HG03159 (cell line): ENCODE results near the gene DND1.
"Not testable (repeated sequence)": the region's sequence is repeated elsewhere in the genome, so short reads cannot be mapped to it uniquely, and the experiment has no call there.

Source experiments
- ATAC-seq: cut with Tn5 transposase; IDR thresholded peaks from one replicate; pipeline ENCODE4 v1.9.1; 2021; ENCODE audit warnings: mild to moderate bottlenecking, moderate library complexity; ENCODE audit not compliant: unreplicated experiment

The DND1 gene

DNA sequence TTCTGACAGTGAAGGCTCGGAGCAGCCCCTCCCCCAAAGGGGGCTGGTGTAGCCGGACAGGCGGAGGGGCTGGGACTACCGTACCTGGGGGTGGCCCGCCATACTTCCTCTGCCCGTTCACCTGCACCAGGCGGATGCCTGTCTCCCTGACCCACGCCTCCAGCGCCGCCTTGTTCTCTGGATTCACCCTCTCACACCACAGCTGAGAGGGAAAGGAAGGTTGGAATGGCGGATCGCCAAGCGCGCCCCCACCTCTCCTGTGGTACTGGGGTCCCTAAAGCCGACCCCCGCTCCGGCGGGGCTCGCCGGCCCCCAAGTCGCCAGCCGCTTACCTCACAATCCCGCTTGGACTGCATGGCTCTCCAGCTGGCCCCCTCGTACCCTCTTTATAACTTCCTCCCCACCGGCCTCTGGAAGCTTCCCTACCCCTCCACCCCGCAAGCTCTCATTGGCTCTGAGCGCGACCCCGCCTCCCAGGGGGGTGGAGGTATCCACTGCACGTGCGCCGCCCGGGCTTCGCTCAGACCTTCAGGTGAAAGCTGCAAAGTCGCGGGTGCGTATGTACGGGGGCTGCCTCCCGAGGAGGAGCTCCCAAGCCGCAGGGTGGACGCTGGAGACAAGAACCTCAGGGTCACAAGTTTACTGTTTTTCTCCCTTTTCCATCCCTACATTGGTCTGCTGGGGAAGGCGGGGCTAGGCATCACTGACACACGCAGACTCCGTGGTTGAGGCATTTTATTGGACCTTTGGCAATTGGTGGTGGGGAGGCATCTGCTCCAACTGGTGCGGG, at the start of gene DND1:
Gene DND1, minus strand, starts transcription at position 390 of the 790 bp plus-strand sequence. Its CDS starts 34 bp downstream, at position 356.
- no peak for ATAC-seq

DNA sequence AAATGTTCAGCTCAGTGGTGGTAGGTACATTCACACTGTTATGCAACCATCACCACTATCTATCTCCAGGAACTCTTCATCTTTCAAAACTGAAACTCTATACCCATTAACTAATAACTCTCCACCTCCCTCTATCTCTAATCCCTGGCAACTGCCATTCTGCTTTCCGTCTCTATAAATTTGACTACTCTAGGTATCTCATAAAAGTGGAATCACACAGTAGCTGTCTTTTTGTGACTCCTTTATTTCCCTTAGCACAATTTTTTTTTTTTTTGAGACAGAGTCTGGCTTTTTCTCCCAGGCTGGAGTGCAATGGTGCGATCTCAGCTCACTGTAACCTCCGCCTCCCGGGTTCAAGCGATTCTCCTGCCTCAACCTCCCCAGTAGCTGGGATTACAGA, 48.0 kb upstream of the DND1 start:
- not testable (repeated sequence) for ATAC-seq

DNA sequence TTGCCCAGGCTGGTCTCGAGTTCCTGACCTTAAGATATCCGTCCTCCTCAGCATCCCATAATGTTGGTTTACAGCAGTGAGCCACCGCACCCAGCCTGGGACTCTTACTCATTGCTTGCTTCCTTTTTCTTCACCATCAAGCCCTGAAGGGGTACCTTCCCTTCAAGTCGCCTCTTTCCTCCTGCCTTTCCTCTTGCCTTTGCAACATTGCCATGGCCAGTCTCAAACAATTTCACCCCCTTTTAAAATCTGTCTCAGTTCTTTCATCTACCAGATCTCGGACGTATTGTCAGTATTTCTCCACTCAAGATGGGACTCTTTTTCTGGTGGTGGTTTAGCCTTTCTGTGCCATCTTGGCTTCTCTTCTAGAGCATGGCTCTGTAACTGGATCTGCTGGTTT, 47.4 kb upstream of the DND1 start:
- ATAC-seq, result peak; percentile 11

DNA sequence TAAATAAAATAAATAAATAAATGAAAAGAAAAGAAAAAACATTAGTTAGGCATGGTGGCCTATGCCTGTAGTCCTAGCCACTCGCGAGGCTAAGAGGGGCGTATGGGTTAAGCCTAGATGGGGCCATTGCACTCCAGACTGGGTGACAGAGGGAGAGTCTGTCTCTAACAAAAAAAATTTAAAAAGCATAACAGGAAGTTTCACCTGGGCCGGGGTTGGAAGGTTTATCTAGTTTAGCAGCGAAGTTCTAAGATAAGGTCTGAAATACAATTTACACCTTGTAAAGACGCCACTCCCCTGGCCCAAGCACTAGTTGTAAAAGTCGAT, 44.9 kb upstream of the DND1 start:
- no peak for ATAC-seq

DNA sequence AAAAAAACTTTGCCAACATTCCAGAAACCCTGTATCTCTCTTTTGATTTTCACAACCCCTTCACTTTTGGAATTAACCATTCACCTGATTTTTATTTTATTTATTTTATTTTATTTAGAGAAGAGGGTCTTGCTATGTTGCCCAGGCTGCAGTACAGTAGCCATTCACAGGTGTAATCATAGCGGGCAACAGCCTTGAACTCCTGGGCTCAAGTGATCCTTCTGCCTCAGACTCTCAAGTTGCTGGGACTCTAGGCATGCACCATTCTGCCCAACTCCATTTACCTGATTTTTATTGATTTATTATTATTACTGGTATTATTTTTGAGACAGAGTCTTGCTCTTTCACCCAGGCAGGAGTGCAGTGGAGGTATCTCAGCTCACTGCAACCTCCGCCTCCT, 42.9 kb upstream of the DND1 start:
- not testable (repeated sequence) for ATAC-seq

DNA sequence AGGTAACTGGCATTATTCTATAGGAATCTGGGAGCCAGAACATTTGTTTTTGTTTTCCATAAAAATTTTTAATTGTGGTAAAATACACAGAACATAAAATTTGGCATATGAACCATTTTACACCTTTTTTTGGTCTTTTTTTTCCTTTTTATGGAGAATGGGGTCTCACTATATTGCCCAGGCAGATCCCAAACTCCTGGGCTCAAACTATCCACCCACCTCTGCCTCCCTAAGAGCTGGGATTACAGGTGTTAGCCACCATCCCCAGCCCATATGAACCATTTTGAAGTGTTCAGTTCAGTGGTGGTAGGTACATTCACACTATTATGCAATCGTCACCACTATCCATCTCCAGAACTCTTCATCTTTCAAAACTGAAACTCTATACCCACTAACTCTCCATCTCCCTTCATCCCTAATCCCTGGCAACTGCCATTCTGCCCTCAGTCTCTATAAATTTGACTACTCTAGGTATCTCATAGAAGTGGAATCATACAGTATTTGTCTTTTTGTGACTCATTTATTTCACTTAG, 40.3 kb upstream of the DND1 start:
- ATAC-seq, result no peak

DNA sequence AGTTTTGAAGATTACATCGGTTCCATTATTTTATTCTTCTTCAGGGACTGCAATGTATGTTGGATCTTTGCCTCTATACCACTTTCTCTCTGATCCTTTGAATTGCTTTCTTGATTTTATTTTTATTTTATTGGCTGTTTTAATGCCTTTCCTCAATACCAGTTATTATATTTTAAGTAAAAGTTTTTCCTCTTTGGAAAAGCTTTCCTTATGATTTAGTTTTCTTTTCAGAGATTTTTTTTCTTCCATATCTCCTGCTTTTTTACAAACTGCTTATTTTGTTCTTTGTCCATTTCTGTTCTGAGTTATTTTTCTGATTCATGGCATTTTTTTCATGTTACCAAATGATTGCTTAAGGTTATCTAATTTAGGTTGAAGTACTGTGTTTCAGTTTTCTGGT, 38.4 kb upstream of the DND1 start:
- ATAC-seq, result no peak

DNA sequence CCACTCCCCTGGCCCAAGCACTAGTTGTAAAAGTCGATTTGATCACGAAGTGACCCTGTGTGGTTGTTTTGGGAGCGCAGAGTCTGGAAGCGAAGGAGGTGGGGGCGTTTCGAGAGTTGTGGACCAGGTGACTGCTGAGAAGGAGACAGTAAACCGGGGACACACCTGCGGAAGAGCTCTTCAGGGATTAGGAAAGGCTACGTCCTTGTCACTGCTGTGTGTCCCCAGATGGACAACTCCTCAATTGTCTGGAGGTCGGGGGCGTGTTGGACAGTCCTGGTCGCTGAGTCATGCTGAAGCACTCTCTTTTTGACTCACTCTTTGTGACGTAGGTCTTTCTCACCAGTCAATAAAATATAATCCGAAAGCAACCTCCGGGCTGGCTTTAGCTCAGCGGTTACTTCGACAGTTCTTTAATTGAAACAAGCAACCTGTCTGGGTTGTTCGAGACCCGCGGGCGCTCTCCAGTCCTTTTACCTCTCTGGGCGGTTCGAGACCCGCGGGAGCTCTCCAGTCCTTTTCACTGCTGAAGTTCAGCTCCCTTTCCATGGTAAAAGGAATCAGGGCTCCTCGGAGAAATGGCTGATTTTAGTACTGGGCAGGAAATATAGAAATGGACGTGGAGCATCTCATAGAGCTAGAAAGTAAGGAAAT, 37.6 kb upstream of the DND1 start:
- ATAC-seq, result peak; percentile 89

DNA sequence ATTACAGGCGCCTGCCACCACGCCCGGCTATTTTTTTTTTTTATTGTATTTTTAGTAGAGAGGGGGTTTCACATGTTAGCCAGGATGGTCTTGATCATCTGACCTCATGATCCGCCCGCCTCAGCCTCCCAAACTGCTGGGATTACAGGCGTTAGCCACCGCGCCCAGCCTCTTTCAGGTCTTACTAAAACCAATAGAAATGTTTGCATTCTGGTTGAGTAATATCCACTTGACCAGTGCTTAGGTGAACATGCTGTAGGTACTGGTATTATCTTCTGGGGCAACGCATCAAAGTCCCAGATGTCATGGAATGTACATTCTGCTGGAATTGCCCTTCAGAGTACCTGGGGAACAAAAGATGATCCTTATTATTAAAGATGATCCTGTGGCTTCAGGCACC, 35.4 kb upstream of the DND1 start:
- not testable (repeated sequence) for ATAC-seq

DNA sequence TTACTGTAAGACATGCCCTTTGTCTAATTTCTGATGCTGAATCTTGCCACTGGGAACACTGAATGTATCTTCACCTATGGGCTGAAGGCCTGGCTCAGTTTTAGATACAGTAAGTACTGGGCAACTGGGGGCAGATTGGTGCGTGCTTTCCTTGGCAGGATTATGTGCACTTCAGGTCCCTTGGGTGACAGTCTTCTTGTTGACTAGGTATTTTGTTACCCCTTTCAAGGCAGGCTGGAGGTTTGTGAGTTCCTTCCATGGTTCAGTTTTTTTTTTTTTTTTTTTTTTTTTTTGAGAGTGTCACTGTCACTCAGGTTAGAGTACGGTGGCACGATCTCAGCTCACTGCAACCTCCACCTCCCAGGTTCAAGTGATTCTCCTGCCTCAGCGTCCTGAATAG, 34.4 kb upstream of the DND1 start:
- ATAC-seq, result no peak

DNA sequence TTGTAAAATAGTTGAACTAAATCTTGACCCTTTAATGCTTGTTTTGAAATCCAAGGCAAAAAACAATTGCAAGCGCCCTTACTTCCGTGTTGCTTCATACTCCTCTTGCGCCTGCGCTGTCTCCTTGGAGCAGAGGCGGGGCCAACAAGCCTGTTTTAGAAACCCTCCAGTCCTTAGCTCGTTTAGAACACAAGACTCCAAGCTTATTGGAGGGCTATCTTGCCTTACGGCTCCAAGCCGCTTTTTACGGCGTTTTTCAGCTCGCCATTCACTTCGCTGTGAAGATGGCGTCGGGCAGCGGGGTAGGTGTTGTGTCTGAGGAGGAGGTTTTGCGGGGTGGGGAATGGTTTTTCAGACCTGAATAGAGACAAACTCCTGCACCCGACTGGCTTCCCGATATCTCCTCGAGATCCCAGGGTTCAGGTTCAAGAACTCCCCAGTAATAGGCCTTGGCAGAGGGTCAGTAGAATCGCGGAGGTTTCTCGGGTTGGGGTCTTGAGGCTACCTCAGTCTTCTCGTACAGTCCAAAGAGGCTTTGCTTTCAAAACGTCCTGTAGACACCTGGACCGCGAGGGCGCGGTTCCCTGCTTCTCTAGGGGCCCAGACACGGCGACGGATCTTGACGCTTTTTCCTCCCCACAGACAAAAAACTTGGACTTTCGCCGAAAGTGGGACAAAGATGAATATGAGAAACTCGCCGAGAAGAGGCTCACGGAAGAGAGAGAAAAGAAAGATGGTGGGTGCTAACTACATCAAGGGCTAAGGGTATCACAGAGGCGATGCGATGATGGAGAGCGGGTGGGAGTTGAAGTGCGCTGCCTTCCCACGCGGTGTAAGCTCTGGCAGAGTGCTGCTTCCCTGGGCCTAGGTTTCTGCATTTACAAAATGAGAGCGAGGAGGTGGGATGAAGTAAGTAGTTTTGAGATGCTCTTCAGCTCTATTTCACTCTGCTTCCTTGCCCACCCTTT, 27.1 kb upstream of the DND1 start, which contains the start of gene ZMAT2:
Gene ZMAT2, plus strand, starts transcription at position 271 of the 968 bp plus-strand sequence. Its CDS starts 14 bp downstream, at position 285.
- peak; percentile 97 for ATAC-seq

DNA sequence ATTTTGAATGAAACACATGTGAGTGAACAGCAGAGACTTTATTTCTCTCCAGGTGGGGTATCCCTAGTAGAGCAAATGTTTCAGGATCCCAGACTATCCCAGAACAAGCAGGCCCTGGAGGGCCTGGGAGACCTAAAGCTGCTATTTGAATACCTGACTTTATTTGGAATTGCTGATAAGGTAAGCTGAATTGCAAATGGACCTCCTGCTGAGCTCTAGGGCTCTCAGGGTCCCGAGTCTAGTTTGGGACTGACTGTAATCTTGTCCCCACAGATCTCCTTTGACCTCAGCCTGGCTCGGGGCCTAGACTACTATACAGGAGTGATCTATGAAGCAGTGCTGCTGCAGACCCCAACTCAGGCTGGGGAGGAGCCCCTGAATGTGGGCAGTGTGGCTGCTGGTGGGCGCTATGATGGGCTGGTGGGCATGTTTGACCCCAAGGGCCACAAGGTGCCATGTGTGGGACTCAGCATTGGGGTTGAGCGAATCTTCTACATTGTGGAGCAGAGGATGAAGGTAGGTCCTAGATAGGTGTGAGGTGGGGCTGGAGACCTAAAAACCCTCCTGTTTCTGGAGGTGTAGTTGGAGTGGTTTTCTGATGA, 23.6 kb upstream of the DND1 start:
- ATAC-seq, result no peak

DNA sequence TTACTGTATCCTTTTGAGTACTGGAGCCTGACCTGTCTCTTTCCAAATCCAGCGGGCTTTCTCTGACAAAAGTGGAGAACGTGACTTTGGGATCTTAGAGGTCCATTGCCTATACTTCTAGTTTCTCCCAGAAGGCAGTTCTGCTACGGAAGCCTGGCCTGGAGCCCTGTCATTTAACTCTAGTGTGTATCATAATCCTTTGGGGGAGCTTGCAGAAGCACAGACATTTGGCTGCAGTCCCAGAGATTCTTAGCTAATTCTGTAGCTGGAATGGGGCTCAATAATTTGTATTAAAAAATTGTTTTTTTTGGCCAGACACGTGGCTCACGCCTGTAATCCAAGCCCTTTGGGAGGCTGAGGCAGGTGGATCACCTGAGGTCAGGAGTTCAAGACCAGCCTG, 20.9 kb upstream of the DND1 start:
- no peak for ATAC-seq

DNA sequence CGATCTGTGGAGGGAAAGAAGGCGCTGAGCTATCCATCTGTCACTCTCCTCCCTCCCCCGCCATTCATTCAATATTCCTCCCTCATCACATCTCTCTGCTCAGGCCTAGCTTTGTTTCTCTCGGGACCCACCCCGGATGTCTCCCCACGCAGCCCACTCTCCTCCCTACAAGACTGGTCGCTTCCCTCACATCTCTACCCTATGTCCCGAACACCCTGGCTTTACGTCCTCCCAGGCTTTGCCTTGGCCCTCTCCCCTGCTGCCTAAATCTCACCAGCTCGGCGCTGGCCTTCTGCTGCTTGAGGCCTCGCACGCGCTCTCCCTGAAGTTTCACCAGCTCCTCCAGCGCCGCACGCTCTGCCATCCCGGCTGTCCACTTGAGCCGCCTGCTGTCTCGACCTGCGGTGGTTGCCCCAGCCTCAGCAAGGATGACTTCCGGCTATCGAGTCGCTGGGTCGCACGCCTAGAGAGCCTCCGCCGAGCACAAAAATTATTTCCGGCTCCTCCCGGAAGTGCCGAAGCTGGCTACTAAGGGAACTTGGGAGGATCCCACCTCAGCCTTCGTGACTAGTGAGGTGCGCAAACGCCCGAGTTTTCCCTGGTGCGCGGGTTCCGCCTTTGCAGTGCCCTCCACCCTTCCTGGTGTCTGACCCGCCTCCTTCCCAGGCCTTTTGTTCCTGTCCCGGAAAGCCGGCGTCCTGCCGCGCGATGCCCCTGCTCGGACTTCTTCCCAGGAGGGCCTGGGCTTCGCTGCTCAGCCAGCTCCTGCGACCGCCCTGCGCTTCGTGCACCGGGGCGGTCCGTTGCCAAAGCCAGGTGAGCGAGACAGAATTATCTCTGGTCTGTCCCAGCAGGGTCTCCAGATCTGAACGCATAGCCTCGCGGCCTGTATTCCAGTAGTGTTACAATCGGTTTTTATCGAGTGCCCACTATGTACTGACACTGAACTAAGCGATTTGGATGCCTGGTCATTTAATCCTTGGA, 17.9 kb upstream of the DND1 start, which contains the start of the genes HARS1 and HARS2:
Gene HARS1, minus strand, starts transcription at position 430 of the 984 bp plus-strand sequence. Its CDS starts 66 bp downstream, at position 364.
Gene HARS2, plus strand, starts transcription at position 515 of the 984 bp plus-strand sequence. Its CDS starts 194 bp downstream, at position 709.
- ATAC-seq, result peak; percentile 98

DNA sequence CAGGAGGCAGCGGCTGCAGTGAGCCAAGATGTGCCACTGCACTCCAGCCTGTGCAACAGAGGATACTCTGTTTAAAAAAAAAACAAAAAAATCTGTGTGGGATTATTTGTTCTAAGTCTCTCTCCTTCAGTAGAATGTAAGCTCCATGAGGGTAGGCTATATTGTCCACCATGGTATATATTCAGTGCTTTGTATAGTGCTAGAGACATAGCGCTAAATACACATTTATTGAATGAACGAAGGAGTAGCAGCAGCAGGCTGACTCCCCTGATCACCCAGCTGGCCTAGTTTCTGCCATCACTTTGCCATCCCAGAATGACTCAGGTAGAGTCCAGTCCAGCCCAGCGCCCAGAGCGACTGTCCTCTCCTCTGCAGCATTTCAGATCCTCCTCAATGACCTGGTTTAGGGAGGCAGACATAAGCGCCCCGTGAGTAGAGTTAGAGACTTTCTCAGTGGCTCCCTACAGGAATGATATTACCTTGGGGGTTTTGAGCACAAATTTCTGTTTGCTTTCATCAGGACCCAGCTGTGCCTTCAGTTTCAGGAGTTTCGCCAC, 17.1 kb upstream of the DND1 start:
- ATAC-seq, result peak; percentile 1

DNA sequence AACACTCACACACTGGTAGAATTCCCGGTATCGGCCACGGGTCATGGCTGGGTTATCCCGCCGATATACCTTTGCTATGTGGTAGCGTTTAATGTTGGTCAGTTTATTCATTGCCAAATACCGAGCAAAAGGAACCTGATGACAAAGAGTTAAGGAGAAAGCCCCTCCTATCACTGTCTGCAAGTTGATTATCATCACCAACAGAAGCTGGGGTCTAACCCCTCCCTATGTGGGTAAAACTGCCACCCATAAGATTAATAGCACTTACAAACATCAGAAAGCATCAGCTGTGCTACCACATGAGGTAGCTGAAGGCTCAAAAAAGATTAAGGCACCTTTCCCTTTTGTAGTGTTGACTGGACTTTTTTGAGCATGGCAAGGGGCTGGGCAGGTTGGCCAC, 5.6 kb upstream of the DND1 start:
- no peak for ATAC-seq

DNA sequence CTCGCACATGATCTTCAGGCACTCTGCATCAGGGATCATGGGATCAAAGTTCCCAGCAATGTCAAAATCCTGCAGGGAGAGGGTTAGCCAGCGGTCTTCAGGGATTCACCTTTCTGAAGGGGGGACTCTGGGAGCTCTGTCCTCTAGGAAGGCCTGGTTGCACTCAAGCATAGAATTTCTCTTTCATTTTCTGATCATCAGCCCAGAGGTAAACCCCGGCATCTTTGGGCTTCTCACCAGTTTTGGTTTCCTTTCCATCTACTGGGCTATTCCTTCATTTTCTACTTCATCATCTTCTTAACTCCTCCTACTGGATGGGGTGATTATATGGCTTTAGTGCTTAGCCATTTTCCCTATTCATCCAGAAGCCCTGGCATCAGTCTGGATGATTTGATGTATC, 4.6 kb upstream of the DND1 start:
- ATAC-seq, result peak; percentile 60

DNA sequence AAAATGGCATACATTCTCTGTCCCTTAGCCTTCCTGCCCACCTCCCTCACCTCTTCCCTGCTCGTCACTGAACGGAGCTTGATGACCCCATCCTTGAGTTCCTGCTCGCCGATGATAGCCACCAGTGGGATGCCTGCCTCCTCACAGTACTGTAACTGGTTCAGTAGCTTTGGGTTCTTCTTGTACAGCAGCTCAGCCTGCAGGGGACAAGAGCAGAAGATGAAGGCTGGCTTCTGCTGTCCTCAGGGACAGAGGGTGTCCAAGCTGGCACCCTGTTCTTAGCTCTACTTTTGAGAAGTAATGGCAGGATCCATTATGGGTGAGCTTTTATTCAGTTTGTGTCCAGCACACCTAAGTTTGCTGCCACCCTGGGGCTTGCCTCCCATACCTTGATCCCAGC, 1.3 kb upstream of the DND1 start:
- ATAC-seq, result no peak

DNA sequence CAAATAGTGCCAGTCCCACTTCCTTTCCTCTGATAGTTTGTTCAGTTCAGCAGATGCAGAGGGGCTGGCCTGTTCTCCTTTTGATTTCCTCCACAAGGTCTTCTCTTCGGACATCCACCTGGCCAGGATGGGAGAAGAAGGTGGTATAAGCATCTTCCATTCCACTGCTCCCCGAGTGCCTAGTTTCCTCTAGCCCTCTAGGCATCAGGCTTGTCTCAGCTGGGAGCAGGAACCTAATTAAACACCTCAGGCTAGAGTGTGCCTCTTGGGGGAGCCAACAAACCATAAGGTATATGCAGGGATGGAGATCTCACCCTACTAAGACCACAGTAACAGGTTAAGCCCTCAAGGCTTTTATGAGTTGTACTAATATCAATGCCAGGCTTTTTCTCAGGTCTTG, 835 bp upstream of the DND1 start:
- ATAC-seq, result no peak
